ENCODE data around the gene MPRIP. TPM values are rescaled to one million over a fixed set of nuclear protein-coding genes. Genes with fewer than 3 reads are reported as not detected.
A peak's percentile ranks its signal among the peaks of the same experiment; 100 is the strongest.
"Not testable (repeated sequence)": the region's sequence is repeated elsewhere in the genome, so short reads cannot be mapped to it uniquely, and the experiment has no call there.

MPRIP gene
- total RNA-seq, 4 donors from 2014 or later = 141 to 305 (median 291) TPM

DNA sequence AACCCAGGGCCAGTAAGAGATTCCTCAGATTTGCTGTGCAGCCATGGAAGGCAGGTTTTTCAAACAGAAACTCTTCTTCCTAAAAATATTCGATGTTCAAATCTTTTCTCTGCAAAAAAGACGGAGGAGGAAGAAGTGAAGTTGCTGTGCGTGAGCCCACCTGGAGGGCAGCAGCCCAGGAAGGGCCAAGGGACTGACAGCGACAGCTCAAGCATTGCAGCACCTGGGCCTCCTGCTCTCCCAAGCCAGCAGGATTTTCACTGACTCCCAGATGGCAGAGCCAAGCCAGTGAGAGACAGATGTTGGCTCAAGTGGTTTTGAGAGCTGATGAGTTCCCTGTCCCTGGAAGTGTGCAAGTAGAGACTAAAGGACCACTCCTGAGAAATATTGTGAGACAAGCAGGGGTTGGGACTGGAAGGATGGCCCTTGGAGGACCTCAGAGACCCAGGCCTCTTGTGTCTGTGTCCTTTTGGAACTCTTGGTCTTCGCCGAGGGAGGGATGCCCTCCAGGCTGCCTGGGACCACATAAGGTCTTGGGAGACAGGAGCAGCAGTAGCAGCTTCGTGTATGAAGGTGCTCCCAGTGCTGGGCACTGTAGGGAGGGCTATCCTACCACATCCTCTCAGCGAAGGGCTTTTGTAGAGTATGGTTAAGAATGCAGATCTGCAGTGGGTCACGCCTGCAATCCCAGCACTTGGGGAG, 41.0 kb upstream of the MPRIP start:
- no peak overlapping the region for H3K27ac ChIP-seq
- peak in 1 of 3 donors; percentile 37 for DNase-seq
- no peak overlapping the region for H3K4me3 ChIP-seq
- H3K36me3 ChIP-seq = no peaks in the 10 kb centered on the region
- TF ChIP-seq, protein P1, sequence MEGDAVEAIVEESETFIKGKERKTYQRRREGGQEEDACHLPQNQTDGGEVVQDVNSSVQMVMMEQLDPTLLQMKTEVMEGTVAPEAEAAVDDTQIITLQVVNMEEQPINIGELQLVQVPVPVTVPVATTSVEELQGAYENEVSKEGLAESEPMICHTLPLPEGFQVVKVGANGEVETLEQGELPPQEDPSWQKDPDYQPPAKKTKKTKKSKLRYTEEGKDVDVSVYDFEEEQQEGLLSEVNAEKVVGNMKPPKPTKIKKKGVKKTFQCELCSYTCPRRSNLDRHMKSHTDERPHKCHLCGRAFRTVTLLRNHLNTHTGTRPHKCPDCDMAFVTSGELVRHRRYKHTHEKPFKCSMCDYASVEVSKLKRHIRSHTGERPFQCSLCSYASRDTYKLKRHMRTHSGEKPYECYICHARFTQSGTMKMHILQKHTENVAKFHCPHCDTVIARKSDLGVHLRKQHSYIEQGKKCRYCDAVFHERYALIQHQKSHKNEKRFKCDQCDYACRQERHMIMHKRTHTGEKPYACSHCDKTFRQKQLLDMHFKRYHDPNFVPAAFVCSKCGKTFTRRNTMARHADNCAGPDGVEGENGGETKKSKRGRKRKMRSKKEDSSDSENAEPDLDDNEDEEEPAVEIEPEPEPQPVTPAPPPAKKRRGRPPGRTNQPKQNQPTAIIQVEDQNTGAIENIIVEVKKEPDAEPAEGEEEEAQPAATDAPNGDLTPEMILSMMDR (IDR thresholded peaks at IDR 0.05) = no peak
- TF ChIP-seq POLR2A (IDR thresholded peaks at IDR 0.05) = no peak
- peaks cover 0 to 4% (median 1%) of the 10 kb centered on the region in 4 donors for H3K4me1 ChIP-seq
- H3K9me3 ChIP-seq = no peaks in the 10 kb centered on the region
- H3K27me3 ChIP-seq = no peaks in the 10 kb centered on the region

- H3K9me3 ChIP-seq = no peaks in the 10 kb centered on the region
- H3K27ac ChIP-seq = no peak overlapping the region
- H3K4me3 ChIP-seq = peak overlapping the region in 1 of 4 donors; percentile 1
- H3K36me3 ChIP-seq = no peaks in the 10 kb centered on the region
- TF ChIP-seq POLR2A (IDR thresholded peaks at IDR 0.05) = no peak
- TF ChIP-seq, protein P1 (IDR thresholded peaks at IDR 0.05) = peak; percentile 87 to 97 (median 93)
- no peaks in the 10 kb centered on the region for H3K27me3 ChIP-seq
- DNase-seq = peak; percentile 79 to 90 (median 84)
- H3K4me1 ChIP-seq = peaks cover 0 to 4% (median 1%) of the 10 kb centered on the region in 4 donors
These were observed 40.3 kb upstream of the MPRIP start for GRCh38 chr17:17001874-17002520.

GRCh38 chr17:17002731-17003715, 39.2 kb upstream of the MPRIP start:
- not testable (repeated sequence) for H3K27ac ChIP-seq, H3K4me1 ChIP-seq, H3K36me3 ChIP-seq, H3K27me3 ChIP-seq, H3K4me3 ChIP-seq, H3K9me3 ChIP-seq, DNase-seq

- H3K36me3 ChIP-seq = no peaks in the 10 kb centered on the region
- peaks cover 0 to 4% (median 1%) of the 10 kb centered on the region in 4 donors for H3K4me1 ChIP-seq
- no peaks in the 10 kb centered on the region for H3K27me3 ChIP-seq
- no peak overlapping the region for H3K4me3 ChIP-seq
- no peak overlapping the region for H3K27ac ChIP-seq
- no peaks in the 10 kb centered on the region for H3K9me3 ChIP-seq
- TF ChIP-seq, protein P1 (IDR thresholded peaks at IDR 0.05) = no peak
- no peak for TF ChIP-seq POLR2A (IDR thresholded peaks at IDR 0.05)
- DNase-seq = no peak
These were observed 37.8 kb upstream of the MPRIP start for GRCh38 chr17:17004251-17004996.

DNA sequence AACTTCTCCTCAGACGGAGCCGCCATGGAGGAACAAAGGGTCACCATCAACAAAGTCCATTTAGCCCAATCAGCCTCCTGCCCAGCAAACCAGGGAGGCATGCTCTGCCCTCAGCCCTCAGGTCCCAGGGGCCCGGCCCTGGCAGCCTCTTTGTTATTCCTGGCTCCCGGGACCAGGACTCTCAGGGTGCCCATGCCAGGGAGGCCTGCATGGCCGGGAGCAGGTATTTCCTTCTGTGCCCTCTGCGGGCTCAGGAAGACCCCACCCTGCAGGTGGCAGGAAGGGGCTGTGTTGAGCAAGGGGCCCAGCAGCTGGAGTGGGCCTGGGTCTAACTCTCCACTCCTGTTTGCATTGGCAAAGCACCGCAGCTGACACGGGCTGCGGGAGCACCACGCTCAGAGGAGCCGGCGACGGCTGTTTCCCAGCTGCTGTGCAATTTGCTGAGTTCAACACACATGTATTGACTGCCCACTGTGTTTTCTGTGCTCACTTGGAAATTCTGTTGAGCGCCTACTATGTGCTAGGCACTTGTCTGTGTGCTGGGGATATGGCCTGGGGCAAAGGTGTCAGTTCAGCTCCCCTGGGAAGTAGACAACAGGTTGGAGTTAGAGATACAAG, 37.2 kb upstream of the MPRIP start:
- H3K4me1 ChIP-seq, H3K36me3 ChIP-seq, H3K4me3 ChIP-seq, H3K27me3 ChIP-seq, DNase-seq, H3K9me3 ChIP-seq, H3K27ac ChIP-seq: not testable (repeated sequence)

GRCh38 chr17:17007891-17008290, 34.4 kb upstream of the MPRIP start:
- H3K4me1 ChIP-seq, DNase-seq, H3K36me3 ChIP-seq, H3K9me3 ChIP-seq, H3K4me3 ChIP-seq, H3K27me3 ChIP-seq, H3K27ac ChIP-seq: not testable (repeated sequence)

GRCh38 chr17:17008621-17009397, 33.4 kb upstream of the MPRIP start:
- H3K27me3 ChIP-seq, DNase-seq, H3K4me3 ChIP-seq, H3K4me1 ChIP-seq, H3K27ac ChIP-seq, H3K36me3 ChIP-seq, H3K9me3 ChIP-seq: not testable (repeated sequence)

All from Peyer's patch (tissue), 4 donors.